ENCODE measurements around the gene HOXD8.
A peak's percentile ranks its signal among the peaks of the same experiment; 100 is the strongest.

The HOXD8 gene

GRCh38 chr2:176114930-176115625 lies 14.4 kb upstream of the HOXD8 start:
- FAIRE-seq (no peak), DNase-seq (ENCODE audit: low spot score) (no peak)

- DNase-seq (ENCODE audit: low spot score), result no peak
- no peak for FAIRE-seq
Measured at GRCh38 chr2:176115883-176116813, 13.4 kb upstream of the HOXD8 start, which contains the start of gene HOXD10. TSS of gene HOXD10 (plus strand) at chr2:176116778. CDS start at chr2:176116834, 56 bp downstream.

GRCh38 chr2:176117162-176117822 lies 12.2 kb upstream of the HOXD8 start:
- no peak for FAIRE-seq
- DNase-seq (ENCODE audit: low spot score), result no peak

DNA sequence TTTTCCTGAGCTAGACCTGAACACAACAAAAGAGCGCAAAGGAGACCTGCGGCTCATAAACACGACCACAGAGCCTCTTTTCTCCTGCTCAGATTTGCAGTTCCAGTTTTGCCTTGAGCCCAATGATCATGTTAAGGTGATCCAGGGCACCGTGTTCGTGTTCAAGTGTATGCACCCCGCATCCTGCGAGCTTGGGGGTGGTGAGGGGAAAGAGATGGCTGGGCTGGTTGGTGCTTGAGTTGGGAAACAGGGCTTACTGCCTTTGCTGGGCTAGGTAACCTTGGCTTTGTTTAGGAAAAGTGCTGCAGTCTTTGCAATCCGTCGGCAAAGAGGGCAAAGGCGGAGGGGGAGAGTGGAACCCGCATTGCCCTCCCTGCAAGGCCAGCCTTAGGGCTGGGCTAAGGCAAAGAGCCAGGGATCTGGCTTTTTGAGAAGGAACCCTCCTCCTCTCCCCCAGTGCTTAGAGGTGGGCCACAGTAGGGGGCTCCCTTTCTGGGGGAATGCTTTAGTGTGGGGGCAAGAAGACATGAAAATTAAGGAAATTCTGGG lies 11.6 kb upstream of the HOXD8 start:
- DNase-seq (ENCODE audit: low spot score) (no peak), FAIRE-seq (no peak)

DNA sequence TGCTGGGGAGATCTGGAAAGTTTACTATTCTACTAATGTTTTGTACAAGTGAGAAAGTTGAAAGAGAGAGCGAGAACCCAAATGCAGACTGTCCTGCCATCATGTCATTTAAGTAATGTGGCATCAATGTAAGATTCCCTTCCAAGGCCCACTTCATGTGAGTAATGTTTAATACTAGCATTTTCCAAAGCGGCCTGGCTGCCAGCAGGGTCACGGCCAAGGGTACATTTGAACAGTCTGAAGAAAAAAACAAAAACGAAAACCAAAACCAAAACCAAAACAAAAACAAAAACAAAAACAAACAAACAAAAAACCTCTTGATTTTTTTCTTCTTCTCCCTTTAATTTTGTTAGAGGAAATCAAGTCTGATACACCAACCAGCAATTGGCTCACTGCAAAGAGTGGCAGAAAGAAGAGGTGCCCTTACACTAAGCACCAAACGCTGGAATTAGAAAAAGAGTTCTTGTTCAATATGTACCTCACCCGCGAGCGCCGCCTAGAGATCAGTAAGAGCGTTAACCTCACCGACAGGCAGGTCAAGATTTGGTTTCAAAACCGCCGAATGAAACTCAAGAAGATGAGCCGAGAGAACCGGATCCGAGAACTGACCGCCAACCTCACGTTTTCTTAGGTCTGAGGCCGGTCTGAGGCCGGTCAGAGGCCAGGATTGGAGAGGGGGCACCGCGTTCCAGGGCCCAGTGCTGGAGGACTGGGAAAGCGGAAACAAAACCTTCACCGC lies 10.7 kb upstream of the HOXD8 start:
- FAIRE-seq (no peak), DNase-seq (ENCODE audit: low spot score) (peak; percentile 65)

DNA sequence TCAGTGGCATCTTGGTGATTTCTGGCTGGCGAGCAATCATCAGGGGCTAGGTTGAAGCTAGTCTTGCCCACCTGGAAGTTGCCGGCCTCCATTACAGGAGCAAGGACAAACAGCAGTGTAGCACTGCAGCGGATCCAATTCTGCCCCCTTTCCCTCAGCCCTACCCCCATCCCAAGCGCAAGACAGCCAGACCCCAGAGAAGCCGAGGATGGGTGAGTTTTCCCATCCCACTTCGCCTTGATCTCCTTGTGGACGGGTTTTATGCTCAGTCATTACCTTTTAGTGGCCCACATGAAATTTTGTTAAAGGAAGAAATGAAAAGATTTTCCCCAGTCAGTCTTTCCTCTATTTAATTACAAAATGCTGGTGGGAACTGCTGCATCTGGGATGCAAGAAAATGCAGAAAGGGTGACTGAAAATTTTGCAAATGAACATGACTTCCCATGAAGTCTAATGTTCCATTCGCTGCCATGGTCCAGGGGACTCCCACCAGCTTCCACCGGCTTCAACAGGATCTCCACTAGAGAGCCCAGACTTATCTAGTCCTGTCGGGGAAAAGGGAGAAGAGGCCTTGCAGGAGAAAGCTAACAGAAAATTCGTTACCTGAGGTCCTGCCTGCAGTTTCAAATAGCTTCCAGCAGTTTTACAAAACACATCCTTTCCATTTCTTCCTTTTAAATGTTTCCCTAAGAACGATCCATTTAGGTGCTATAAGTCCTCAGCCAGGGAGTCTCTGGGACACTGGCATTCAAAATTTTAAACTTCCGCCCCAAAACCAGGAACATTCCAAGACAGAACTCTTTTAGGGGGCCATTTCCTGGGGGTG lies 8.9 kb upstream of the HOXD8 start:
- DNase-seq (ENCODE audit: low spot score) (no peak), FAIRE-seq (no peak)

- DNase-seq (ENCODE audit: low spot score) (no peak), FAIRE-seq (no peak)
Measured at GRCh38 chr2:176121190-176122051, 8.1 kb upstream of the HOXD8 start.

DNA sequence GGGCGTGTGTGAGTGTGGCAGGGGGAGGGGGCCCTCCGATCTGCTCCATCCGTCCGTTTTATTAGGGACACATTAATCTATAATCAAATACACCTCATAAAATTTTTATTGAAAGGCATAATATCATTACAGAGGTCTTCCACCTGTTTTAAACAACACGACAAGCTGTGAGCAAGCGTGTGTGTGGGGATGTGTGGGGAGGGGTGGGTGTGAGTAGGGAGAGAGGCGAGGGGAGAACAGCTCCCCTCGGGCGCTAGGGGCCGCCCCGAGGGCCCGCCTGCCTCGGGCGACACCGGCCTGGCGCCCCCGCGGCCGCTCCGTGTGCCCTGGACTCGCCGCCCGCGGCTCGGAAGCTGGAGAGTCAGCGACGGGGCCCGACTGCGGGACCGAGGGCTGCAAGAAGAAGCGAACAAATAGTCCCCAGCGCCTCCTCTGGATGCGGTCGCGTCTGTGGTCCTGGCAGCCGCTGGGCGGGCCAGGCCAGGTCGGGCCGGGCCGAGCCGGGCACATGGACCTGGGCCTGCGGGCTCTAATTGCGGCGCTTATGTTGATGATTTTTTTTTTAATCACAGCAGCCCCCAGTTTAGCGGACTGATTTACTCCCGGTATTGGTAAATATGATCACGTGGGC lies 7.3 kb upstream of the HOXD8 start:
- FAIRE-seq, result no peak
- peak; percentile 48 for DNase-seq (ENCODE audit: low spot score)

DNA sequence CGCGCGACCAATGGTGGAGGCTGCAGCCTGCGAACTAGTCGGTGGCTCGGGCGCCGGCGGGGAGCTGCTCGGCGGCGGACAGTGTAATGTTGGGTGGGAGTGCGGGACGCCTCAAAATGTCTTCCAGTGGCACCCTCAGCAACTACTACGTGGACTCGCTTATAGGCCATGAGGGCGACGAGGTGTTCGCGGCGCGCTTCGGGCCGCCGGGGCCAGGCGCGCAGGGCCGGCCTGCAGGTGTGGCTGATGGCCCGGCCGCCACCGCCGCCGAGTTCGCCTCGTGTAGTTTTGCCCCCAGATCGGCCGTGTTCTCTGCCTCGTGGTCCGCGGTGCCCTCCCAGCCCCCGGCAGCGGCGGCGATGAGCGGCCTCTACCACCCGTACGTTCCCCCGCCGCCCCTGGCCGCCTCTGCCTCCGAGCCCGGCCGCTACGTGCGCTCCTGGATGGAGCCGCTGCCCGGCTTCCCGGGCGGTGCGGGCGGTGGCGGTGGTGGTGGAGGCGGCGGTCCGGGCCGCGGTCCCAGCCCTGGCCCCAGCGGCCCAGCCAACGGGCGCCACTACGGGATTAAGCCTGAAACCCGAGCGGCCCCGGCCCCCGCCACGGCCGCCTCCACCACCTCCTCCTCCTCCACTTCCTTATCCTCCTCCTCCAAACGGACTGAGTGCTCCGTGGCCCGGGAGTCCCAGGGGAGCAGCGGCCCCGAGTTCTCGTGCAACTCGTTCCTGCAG lies 6.7 kb upstream of the HOXD8 start, which contains the start of gene HOXD9:
TSS of gene HOXD9 (plus strand) at position 37 of the 728 bp plus-strand sequence. CDS start at position 87, 50 bp downstream.
- FAIRE-seq, result no peak

GRCh38 chr2:176123411-176124109 lies 5.9 kb upstream of the HOXD8 start:
- no peak for FAIRE-seq
- DNase-seq (ENCODE audit: low spot score), result no peak

More for the DNA sequence above, 6.7 kb upstream of the HOXD8 start, which contains the start of gene HOXD9:
- DNase-seq (ENCODE audit: low spot score), result peak; percentile 68

DNA sequence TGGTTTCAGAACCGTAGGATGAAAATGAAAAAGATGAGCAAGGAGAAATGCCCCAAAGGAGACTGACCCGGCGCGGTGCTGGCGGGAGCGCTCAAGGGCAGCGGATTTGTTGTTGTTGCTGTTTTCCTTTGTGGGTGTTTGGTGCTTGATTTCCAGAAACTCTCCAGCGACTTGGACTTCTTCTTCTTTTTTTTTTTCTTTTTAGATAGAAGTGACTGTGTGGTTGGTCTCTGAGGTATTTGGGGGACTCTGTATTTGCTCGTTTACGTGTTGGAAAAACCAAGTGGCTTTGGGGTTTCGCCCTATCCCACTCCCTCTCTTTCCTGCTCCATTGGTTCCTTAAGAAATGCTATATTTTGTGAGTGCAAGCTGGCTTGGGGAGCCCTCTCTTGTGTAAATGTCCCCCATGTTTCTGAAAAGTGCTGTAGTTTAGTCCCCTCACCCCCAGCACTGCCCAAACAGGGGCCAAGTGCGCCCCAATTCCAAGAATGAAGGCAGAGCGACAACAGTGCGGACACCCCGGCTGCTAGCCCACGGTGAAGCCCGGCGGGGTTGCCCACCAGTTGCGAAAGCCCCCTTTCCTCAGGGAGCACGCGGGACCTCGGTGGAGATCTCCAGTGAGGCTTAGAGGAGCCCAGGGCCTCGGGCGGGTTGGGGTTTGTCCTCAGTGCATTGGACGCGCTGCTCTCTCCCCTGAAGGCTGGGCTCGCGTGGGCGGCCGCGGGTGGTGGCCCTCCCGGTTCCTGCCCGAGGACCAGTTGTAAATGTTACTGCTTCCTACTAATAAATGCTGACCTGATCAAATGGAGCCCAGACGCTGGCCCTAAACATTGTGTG lies 5.2 kb upstream of the HOXD8 start:
- FAIRE-seq (no peak), DNase-seq (ENCODE audit: low spot score) (no peak)

GRCh38 chr2:176124947-176125771 lies 4.3 kb upstream of the HOXD8 start:
- no peak for DNase-seq (ENCODE audit: low spot score)
- FAIRE-seq, result no peak

DNA sequence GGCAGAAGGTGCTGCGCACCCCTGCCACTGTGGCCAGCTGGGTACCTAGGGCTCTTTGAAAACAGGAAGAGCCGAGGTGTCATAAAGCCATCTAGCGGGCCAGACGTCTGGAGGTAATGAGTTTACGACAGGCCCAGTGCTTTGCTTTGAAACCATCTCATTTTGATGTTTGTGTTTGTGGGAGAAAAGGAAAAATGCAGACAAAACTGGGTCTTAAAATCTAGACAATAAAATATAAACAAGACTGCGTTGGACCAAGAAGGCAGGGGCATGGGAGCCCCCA lies 3.8 kb upstream of the HOXD8 start:
- DNase-seq (ENCODE audit: low spot score), result no peak
- no peak for FAIRE-seq

GRCh38 chr2:176126929-176127773 lies 2.4 kb upstream of the HOXD8 start:
- FAIRE-seq (no peak), DNase-seq (ENCODE audit: low spot score) (peak; percentile 30)

- no peak for FAIRE-seq
Measured at GRCh38 chr2:176127774-176128072, 1.8 kb upstream of the HOXD8 start.

More at GRCh38 chr2:176127774-176128072, 1.8 kb upstream of the HOXD8 start:
- no peak for DNase-seq (ENCODE audit: low spot score)

All from urothelium cell line (cell line).